GM21367 (cell line): Measurements from ENCODE around the gene TASP1.
"Not testable (repeated sequence)": the region's sequence is repeated elsewhere in the genome, so short reads cannot be mapped to it uniquely, and the experiment has no call there.

ENCODE experiments used
- ATAC-seq: cut with Tn5 transposase; IDR thresholded peaks from one replicate; pipeline ENCODE4 v1.9.1; 2021; ENCODE audit not compliant: unreplicated experiment

The TASP1 gene

DNA sequence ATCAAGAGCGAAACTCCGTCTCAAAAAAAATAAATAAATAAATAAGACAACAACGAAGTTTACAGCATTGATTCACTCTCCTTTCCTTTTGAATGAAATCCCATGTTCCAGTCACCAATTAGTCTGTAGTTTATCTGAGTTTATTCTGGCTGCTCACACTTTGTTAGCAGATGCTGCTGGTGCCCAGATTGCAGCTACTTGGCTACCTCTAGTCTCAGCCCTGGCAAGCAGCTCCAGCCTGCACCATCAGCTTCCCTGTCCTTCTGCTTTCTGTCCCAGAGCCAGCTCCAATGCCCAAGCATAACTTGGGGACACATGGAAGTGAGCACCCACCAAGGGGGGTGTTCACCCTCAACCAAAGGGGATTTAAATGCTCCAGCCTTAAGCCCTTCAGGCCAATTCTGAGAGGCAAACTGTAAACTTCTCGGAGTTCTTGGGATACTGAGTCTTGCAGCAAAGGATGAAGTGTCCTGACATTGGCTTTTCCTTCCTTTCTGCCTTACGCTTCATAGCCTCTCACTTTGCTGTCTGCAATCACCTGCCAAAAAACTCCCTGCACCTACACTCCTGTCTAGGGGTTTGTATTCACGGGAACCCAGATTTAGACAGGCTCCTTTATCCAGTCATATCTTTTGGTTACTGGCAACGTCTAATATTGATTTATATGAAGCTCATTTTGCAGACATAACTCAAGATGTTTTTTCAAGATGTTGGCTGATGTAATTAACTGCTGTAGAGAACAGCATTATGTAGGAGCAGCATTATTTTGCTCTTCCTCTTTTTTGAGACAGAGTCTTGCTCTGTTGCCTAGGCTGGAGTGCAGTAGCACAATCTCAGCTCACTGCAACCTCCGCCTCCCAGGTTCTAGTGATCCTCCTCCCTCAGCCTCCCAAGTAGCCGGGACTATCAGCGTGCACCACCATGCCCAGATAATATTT lies 9.8 kb upstream of the TASP1 start:
- ATAC-seq, result no peak

- no peak for ATAC-seq
Measured at GRCh38 chr20:13644010-13644409, 5.3 kb upstream of the TASP1 start.

DNA sequence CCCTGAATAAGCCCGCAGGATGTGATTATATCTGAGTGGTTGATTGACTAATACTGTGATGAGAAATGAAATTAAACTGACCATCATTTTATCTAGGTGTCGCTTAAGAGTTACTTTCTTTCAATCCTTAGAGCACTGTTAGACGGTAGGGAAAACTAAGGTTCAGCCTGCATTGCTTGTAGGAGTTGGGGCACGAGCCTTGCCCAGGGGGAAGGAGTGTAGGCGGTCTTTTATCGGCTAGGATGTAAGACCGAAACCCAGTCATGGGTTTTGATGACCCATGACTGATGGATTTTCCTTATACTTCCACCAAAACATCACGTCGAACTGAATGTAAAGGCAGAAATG lies 392 bp upstream of the TASP1 start:
- peak; percentile 5 for ATAC-seq

DNA sequence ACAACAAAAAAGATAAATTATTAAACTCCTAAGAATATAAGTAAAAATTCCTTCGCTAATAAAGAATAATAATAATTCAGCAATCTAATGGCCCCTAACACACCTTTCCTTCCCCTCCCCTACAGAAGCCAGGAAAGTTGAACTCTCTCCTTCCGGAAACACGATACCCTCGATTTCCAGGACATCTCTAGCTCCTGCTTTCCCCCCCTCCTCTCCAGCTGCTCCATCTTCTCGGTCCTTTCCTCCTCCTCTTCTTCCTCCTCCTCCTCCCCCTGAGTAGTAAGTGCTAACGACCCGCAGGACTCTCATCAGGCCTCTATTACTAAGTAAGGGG lies 603 bp downstream of the TASP1 start:
- no peak for ATAC-seq

DNA sequence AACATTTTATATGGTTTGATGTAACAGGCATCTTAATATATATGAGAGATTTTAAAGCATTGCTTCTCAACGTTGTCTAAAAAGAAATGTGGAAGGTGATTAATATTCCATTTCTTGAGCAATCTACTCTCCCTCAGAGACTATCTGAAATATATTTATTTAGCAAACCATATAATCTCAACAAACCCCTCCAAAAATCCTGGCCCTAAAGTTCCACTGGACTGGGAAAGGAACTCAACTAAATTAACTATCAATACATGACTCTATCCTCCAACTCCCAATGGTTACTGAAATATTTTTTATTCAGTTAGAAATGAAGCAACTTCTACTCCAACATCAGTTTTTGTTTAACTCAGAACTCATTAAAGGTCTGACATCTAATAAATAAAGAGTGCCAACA lies 6.3 kb downstream of the TASP1 start:
- no peak for ATAC-seq

DNA sequence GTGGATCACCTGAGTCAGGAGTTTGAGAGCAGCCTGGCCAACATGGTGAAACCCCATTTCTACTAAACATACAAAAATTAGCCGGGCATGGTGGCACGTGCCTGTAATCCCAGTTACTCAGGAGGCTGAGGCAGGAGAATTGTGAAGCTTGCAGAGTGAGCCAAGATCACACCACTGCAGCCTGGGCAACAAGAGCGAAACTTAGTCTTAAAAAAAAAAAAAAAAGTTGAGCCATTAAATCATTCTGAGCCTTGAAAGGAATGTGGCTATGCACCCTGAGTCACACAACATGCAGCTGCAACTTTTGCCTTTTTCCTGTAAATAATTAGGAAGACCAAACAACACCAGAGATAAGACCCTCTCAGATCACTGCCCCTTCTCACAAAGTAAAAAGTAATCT lies 11.2 kb downstream of the TASP1 start:
- not testable (repeated sequence) for ATAC-seq

DNA sequence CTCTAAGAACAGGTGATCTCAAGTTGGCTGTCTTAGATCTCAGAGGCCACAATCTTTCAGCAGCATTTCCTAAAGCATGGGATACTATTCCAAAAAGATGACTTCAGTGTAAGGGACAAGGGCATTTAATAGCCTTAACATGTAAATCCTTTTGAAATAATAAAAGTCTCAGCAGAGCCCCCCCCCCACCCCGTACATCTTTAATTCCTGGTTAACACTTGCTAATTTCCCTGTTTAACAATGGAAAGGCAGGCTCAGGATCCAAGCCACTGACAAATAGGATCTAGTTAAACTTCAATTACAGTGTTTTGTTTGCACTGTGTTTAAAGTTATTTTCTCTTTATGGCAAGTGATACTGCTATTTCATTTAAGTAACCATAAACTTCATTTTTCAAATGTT lies 12.0 kb downstream of the TASP1 start:
- no peak for ATAC-seq

GRCh38 chr20:13625304-13625979 lies 13.3 kb downstream of the TASP1 start:
- no peak for ATAC-seq

GRCh38 chr20:13619415-13619814 lies 19.3 kb downstream of the TASP1 start:
- not testable (repeated sequence) for ATAC-seq

DNA sequence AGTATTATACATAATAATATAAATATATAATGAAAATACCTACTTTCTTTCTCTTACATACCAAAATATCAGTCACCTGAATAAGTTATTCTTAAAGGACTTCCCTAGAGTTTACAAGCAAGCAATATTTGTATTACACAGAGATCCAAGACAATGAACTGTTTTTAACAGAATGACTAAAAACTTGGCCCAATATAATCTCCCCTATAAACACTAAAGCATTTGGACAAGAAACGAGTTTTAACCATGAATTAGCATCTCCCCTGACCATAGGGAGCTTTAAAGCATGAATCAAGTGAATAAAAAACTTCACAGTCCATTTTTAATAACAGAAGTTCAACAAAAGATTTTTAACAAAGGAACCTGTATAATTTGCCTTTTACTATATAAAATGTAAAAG lies 20.3 kb downstream of the TASP1 start:
- not testable (repeated sequence) for ATAC-seq

GRCh38 chr20:13617585-13617984 lies 21.1 kb downstream of the TASP1 start:
- ATAC-seq, result not testable (repeated sequence)

- ATAC-seq, result not testable (repeated sequence)
Measured at GRCh38 chr20:13616713-13617112, 22.0 kb downstream of the TASP1 start.

DNA sequence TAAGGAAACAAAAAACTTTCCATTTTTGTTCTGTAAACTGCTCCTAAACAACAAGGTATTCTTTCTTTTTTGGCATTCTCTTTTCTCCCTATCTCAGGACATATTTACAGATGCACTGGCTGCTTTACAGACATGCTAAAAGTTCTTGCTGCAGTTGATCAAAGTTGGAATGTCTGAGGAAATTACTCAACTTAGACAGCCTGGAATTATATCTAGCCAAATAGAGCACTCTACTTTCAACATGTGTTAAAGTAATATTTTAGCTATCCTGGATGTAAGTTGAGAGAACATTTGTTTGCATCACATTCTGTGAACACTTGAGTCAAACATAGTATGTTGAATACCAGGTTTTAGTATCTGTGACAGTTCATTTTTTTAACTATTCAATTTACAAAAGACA lies 24.8 kb downstream of the TASP1 start:
- no peak for ATAC-seq

- ATAC-seq, result no peak
Measured at GRCh38 chr20:13611611-13612125, 27.1 kb downstream of the TASP1 start.

DNA sequence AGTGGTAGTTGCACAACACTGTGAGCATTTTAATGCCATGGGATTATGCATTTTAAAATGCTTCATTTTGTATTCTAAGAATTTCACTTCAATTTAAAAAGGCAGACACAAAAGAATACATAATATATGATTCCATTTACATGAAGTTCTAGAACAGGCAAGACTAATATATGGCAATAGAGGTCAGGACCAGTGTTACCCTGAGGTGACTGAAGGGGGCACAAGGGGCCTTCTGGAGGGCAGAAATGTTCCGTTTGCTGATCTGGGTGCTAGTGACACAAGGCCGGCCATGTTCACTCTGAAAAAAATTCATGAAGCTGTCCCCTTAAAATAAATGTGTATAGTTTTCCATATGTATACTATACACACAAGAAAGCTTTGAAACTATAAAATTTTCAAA lies 28.5 kb downstream of the TASP1 start:
- no peak for ATAC-seq

DNA sequence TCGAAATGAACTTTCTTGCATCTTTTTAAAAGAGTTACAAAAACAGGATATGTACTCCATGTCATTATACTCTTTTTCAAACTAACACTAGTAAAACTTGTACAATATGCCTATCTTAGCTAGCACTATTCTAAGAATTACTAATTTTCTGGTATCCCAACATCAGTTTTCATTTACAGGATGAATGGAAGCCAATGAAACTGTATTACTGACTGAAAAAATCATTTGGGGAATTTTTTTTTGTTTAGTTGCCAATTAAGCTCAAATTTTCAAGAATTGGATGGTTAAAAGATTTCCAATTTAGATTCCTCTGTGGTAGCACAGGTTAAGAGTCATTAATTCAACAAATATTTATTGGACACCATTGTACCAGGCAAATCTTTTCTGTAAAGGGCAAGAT lies 30.7 kb downstream of the TASP1 start:
- ATAC-seq, result no peak

DNA sequence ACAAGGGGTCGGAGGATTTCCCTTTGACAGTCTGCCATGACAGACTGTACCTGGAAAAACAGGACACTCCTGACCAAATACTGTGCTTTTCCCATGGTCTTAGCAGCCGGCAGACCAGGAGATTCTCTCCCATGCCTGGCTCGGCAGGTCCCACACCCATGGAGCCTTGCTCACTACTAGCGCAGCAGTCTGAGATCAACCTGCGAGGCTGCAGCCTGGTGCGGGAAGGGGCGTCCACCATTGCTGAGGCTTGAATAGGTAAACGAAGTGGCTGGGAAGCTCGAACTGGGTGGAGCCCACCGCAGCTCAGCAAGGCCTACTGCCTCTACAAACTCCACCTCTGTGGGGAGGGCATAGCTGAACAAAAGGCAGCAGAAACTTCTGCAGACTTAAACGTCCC lies 45.3 kb downstream of the TASP1 start:
- not testable (repeated sequence) for ATAC-seq

- no peak for ATAC-seq
Measured at GRCh38 chr20:13588049-13588448, 50.7 kb downstream of the TASP1 start.

- no peak for ATAC-seq
Measured at GRCh38 chr20:13587370-13587769, 51.4 kb downstream of the TASP1 start.

DNA sequence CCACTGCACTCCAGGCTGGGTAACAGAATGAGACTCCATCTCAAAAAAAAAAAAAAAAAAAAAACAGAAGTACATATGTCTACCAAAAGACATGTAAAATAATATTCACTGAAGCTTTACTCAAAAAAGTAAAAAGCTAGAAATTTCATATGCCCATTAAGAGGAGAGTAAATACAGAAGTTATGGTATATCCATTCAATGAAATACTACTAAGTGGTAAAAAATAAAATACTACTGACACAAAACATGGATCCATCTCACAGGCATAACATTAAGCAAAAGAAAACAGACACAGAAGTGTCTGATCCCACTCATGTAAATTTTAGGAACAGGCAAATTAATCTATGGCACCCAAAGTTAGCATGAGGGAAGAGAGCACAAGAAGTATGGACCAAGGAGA lies 52.6 kb downstream of the TASP1 start:
- no peak for ATAC-seq

DNA sequence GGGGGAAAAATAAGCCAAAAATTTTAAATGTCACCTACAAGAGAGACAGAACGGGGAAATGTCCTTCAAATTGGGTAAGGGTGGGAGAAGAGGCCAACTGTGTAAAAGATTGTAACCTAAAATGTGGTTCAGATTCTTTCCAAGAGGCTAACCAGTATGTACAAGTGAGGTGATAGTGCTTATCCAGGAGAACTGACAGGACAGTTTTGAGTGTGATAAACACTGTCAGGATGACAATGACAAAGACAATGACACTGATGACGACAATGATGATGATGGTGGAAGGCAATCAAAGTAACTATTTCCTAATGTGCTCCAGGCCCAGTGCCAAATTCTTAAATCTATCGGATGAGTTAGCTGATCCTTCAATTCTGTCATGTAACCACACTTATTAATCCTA lies 57.3 kb downstream of the TASP1 start:
- no peak for ATAC-seq

DNA sequence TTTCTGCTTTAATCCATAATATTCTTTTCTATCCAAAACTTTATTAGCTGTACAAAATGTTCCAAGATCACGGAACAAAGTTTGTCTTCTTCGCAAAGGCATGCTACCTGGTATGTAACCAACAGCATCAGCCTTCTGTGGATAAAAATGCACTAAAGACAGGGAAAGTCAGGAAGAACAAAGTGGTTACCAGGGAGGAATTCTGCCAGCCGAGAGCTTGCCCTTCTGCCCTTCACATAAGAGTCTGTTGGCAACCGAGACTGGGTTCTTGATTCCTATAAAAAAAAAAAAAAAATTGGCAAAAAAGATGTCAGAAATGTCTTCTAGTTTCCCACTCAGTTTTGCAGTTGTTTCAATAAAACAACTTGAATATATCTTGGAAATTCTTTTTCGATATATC lies 58.0 kb downstream of the TASP1 start:
- ATAC-seq, result no peak
